ENCODE measurements around the gene SIX3.

- no peak for TF ChIP-seq POLR2A (IDR thresholded peaks at IDR 0.05)
- TF ChIP-seq CTCF (IDR thresholded peaks at IDR 0.05) = no peak
Measured at GRCh38 chr2:44936275-44936674, 5.2 kb upstream of the SIX3 start.

All from right lobe of liver (tissue), 4 donors.